Liver (tissue), 3 donors: ENCODE measurements around the gene SALL3.

Experiments used
- ATF3 ChIP-seq: IDR thresholded peaks from 2 replicates; pipeline ENCODE4 v1.6.1; 2016; ENCODE audit warnings: antibody characterized with exemption
- CTCF ChIP-seq: fragments of 150-350 bp; IDR thresholded peaks from 2 replicates; pipeline ENCODE4 v1.5.1; 2017; ENCODE audit warnings: improper control_type of control experiment, low read depth, low read length; ENCODE audit not compliant: missing input control
- EGR1 ChIP-seq, 2 donors: IDR thresholded peaks; 2 replicates each; pipeline ENCODE4 v1.6.1; 2016 to 2018; ENCODE audit warnings: antibody characterized with exemption in 2 of 2, low read depth in 2 of 2
- FOXA2 ChIP-seq: IDR thresholded peaks from 2 replicates; pipeline ENCODE4 v1.6.1; 2016; ENCODE audit warnings: antibody characterized with exemption
- GABPA ChIP-seq, 2 donors: IDR thresholded peaks in 1 of 2; conservative IDR thresholded peaks in 1 of 2; 2 replicates each; pipeline ENCODE4 v1.6.1; 2016; ENCODE audit warnings: antibody characterized with exemption in 2 of 2, mild to moderate bottlenecking in 1 of 2, moderate library complexity in 1 of 2
- HNF4G ChIP-seq: IDR thresholded peaks from 2 replicates; pipeline ENCODE4 v1.6.1; 2016; ENCODE audit warnings: antibody characterized with exemption
- NR2F2 ChIP-seq: IDR thresholded peaks from 2 replicates; pipeline ENCODE4 v1.6.1; 2016; ENCODE audit warnings: antibody characterized with exemption
- RAD21 ChIP-seq, 2 donors: IDR thresholded peaks; 2 replicates each; pipeline ENCODE4 v1.6.1; 2016; ENCODE audit warnings: antibody characterized with exemption in 2 of 2, mild to moderate bottlenecking in 2 of 2
- REST ChIP-seq: IDR thresholded peaks from 2 replicates; pipeline ENCODE4 v1.6.1; 2016; ENCODE audit warnings: antibody characterized with exemption, mild to moderate bottlenecking
- SP1 ChIP-seq: IDR thresholded peaks from 2 replicates; pipeline ENCODE4 v1.6.1; 2018; ENCODE audit warnings: antibody characterized with exemption, mild to moderate bottlenecking
- TAF1 ChIP-seq: conservative IDR thresholded peaks from 2 replicates; pipeline ENCODE4 v1.6.1; 2016; ENCODE audit warnings: antibody characterized with exemption, mild to moderate bottlenecking
- YY1 ChIP-seq: IDR thresholded peaks from 2 replicates; pipeline ENCODE4 v1.6.1; 2016; ENCODE audit warnings: antibody characterized with exemption, mild to moderate bottlenecking
- ZBTB33 ChIP-seq: IDR thresholded peaks from 2 replicates; pipeline ENCODE4 v1.6.1; 2016; ENCODE audit warnings: antibody characterized with exemption
- donor health status: healthy.
- donor health status: healthy.

- TF ChIP-seq CTCF: no peak
- TF ChIP-seq GABPA (IDR thresholded peaks at IDR 0.05 in 1 of 2, conservative IDR thresholded peaks at IDR 0.05 in 1 of 2): no peak
- TF ChIP-seq YY1: no peak
- no peak for TF ChIP-seq ZBTB33
- no peak for TF ChIP-seq HNF4G
- TF ChIP-seq REST: no peak
- TF ChIP-seq ATF3: no peak
- TF ChIP-seq TAF1: no peak
- TF ChIP-seq SP1: no peak
- no peak for TF ChIP-seq EGR1 (IDR thresholded peaks at IDR 0.05; ENCODE audit: low read depth in 2 of 2)
- no peak for TF ChIP-seq RAD21 (IDR thresholded peaks at IDR 0.05)
- TF ChIP-seq FOXA2: no peak
- no peak for TF ChIP-seq NR2F2
Measured at GRCh38 chr18:78999939-79000338, 20.3 kb downstream of the SALL3 start.
